A549 treated with Hydrocortisone at 1 μM for 4 hours (cell line): ENCODE data around the gene ZNF782. TPM values are rescaled to one million over a fixed set of nuclear protein-coding genes. Genes with fewer than 3 reads are reported as not detected.

Experiments used
- total RNA-seq: library from RNA; stranded (reverse); fragments of 200-300 nt; extraction: Qiagen RNA extraction; gene quantifications from 5 replicates; pipeline ENCODE4 v1.2.3, GENCODE V29; 2022

The ZNF782 gene
- total RNA-seq, result 1.1 to 2.5 TPM (median 2.1 TPM) in 5 replicates

DNA sequence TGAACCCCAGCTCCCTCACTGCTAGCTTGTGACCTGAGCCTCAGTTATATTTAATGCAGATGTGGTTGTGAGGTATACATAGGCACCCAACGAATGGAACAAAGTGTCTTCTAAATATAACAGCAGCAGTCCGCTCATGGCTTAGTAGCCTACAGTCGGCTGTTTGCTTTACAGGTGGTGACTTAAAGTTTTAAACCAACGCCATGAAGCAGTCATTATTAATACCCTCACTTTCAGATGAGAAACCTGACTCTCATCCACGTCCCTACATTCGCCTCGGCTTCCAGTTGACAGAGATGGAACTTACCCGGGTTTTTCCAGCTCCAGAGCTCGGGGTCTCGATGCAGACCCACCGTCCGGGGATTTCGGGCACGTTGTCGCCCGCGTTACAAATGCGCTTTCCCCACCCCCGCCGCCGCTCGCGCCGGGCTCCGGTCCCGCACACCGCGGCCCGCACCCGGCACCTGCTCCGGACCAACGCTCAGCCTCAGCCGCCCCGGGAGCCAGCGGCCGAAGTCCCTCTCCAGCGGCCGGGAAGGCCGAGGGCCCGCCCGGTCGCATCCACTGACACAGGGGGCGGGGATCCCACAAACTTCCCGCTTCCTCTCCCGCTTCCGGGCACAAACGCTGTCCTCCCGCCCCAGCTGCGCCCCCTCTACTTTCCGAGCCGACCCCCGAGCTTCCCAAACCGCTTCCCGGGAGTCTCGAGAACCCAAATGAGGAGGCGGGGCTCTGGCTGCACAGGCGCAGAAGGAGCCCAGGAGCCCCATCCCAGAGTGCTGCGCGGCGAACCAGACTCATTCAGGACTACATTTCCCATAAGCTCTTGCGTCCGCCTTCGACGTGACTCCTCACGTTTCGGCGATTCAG is at the start of gene ZNF782:
TSS of gene ZNF782 (minus strand) at position 734 of the 870 bp plus-strand sequence. CDS start 2,553 bp downstream, outside the sequence.

Other genes starting within 250 kb of the ZNF782 start
- 11.4 to 17.4 TPM (median 13.7 TPM) in 5 replicates for gene CDC14B, start 234.7 kb downstream of the ZNF782 start, total RNA-seq
- gene PRXL2C, start 199.2 kb downstream of the ZNF782 start, total RNA-seq, result 14.3 to 18.8 TPM (median 17.5 TPM) in 5 replicates
- 3.1 to 7.4 TPM (median 5.3 TPM) in 5 replicates for gene ZNF510, start 76.4 kb downstream of the ZNF782 start, total RNA-seq
- gene NUTM2G, start 74.3 kb upstream of the ZNF782 start, total RNA-seq, result not detected in 5 replicates
- 12.9 to 15.2 TPM (median 14.4 TPM) in 5 replicates for gene CTSV, start 184.6 kb upstream of the ZNF782 start, total RNA-seq